Loucy (cell line): ENCODE measurements around the gene TRIM47.

Experiments
- H2AFZ ChIP-seq: fragments of 200-600 bp; sonication (generic); 2 replicates; pipeline ENCODE4 v1.6.0; 2016; ENCODE audit warnings: antibody characterized with exemption, mild to moderate bottlenecking, low read length, moderate library complexity
- H3F3A ChIP-seq: fragments of 200-600 bp; 2 replicates; pipeline ENCODE4 v1.6.0; 2016; ENCODE audit warnings: antibody characterized with exemption, low read depth, mild to moderate bottlenecking
- H3K27me3 ChIP-seq: fragments of 200-600 bp; sonication (generic); 2 replicates; pipeline ENCODE4 v1.6.1; 2014; ENCODE audit warnings: low read length, mild to moderate bottlenecking; ENCODE audit not compliant: insufficient read depth, poor library complexity, severe bottlenecking
- H3K36me3 ChIP-seq: fragments of 200-600 bp; sonication (generic); 2 replicates; pipeline ENCODE4 v1.6.1; 2016; ENCODE audit warnings: low read length; ENCODE audit not compliant: insufficient read depth
- H3K4me1 ChIP-seq: fragments of 200-600 bp; sonication (generic); 2 replicates; pipeline ENCODE4 v1.5.1; 2014; ENCODE audit warnings: low read length, mild to moderate bottlenecking; ENCODE audit not compliant: insufficient read depth, poor library complexity, severe bottlenecking
- H3K4me2 ChIP-seq: fragments of 200-600 bp; sonication (generic); 2 replicates; pipeline ENCODE4 v1.6.0; 2014; ENCODE audit warnings: antibody characterized with exemption, low read length, low read depth, mild to moderate bottlenecking; ENCODE audit not compliant: poor library complexity, severe bottlenecking
- H3K4me3 ChIP-seq: fragments of 200-600 bp; sonication (generic); 2 replicates; pipeline ENCODE4 v1.5.1; 2014; ENCODE audit warnings: low read length, mild to moderate bottlenecking, mixed read lengths; ENCODE audit not compliant: poor library complexity, severe bottlenecking
- H3K79me2 ChIP-seq: fragments of 200-600 bp; sonication (generic); 2 replicates; pipeline ENCODE4 v1.6.1; 2014; ENCODE audit warnings: low read length; ENCODE audit not compliant: insufficient read depth
- H3K9ac ChIP-seq: fragments of 200-600 bp; sonication (generic); 2 replicates; pipeline ENCODE4 v1.6.0; 2014; ENCODE audit warnings: mild to moderate bottlenecking, low read depth, low read length, moderate library complexity; ENCODE audit not compliant: poor library complexity, severe bottlenecking
- H3K9me2 ChIP-seq: fragments of 200-600 bp; sonication (generic); replicated peaks from 2 replicates; pipeline ENCODE4 v1.6.1; 2016; ENCODE audit warnings: low read depth, low read length, mixed read lengths
- H3K9me3 ChIP-seq: fragments of 200-600 bp; sonication (generic); 2 replicates; pipeline ENCODE4 v1.6.1; 2014; ENCODE audit warnings: mild to moderate bottlenecking, antibody characterized with exemption, low read length, low read depth; ENCODE audit not compliant: insufficient read depth
- H4K20me1 ChIP-seq: fragments of 200-600 bp; sonication (generic); 2 replicates; pipeline ENCODE4 v1.6.0; 2014; ENCODE audit warnings: antibody characterized with exemption, low read length, mild to moderate bottlenecking; ENCODE audit not compliant: insufficient read depth, poor library complexity, severe bottlenecking
- EZH2phosphoT487 ChIP-seq: fragments of 200-600 bp; IDR thresholded peaks from 2 replicates; pipeline ENCODE4 v1.6.1; 2018; ENCODE audit warnings: antibody characterized with exemption, mild to moderate bottlenecking, moderate library complexity, borderline replicate concordance
- TF ChIP-seq, protein P1 (sequence below): fragments of 200-600 bp; sonication (generic); conservative IDR thresholded peaks from 2 replicates; pipeline ENCODE4 v1.5.1; 2014; ENCODE audit warnings: mild to moderate bottlenecking, antibody characterized with exemption, low read length

TRIM47 gene

DNA sequence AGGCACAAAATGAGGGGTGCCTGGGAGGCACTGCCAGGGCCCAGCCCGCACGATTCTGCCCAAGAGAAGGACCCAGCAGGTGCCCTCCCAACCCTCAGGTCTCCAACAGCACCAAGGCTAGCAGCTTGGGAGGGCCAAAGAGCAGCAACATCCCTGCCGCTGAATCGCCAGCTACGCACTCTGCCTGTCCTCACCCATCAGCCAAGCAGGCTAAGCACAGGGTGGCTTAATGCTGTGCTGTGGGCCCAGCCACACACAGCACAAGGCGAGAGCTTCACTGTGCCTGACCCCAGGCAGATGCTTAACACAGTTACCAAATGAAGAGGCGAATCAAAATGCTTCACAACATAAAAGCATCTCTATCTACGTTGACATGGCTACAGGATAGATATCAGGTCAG, 36.9 kb upstream of the TRIM47 start:
- H3F3A ChIP-seq = no peaks in the 10 kb centered on the region
- no peaks in the 10 kb centered on the region for H3K27me3 ChIP-seq
- no peaks in the 10 kb centered on the region for H3K9me2 ChIP-seq
- H3K4me1 ChIP-seq = peaks cover 18% of the 10 kb centered on the region
- H3K9me3 ChIP-seq = no peaks in the 10 kb centered on the region
- TF ChIP-seq, protein P1, sequence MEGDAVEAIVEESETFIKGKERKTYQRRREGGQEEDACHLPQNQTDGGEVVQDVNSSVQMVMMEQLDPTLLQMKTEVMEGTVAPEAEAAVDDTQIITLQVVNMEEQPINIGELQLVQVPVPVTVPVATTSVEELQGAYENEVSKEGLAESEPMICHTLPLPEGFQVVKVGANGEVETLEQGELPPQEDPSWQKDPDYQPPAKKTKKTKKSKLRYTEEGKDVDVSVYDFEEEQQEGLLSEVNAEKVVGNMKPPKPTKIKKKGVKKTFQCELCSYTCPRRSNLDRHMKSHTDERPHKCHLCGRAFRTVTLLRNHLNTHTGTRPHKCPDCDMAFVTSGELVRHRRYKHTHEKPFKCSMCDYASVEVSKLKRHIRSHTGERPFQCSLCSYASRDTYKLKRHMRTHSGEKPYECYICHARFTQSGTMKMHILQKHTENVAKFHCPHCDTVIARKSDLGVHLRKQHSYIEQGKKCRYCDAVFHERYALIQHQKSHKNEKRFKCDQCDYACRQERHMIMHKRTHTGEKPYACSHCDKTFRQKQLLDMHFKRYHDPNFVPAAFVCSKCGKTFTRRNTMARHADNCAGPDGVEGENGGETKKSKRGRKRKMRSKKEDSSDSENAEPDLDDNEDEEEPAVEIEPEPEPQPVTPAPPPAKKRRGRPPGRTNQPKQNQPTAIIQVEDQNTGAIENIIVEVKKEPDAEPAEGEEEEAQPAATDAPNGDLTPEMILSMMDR = no peak
- no peak for TF ChIP-seq EZH2phosphoT487
- H3K4me3 ChIP-seq = no peak overlapping the region
- no peak overlapping the region for H3K4me2 ChIP-seq
- H2AFZ ChIP-seq = no peak overlapping the region
- no peak overlapping the region for H3K9ac ChIP-seq
- H3K36me3 ChIP-seq = no peaks in the 10 kb centered on the region
- H4K20me1 ChIP-seq = no peaks in the 10 kb centered on the region
- H3K79me2 ChIP-seq = no peaks in the 10 kb centered on the region

DNA sequence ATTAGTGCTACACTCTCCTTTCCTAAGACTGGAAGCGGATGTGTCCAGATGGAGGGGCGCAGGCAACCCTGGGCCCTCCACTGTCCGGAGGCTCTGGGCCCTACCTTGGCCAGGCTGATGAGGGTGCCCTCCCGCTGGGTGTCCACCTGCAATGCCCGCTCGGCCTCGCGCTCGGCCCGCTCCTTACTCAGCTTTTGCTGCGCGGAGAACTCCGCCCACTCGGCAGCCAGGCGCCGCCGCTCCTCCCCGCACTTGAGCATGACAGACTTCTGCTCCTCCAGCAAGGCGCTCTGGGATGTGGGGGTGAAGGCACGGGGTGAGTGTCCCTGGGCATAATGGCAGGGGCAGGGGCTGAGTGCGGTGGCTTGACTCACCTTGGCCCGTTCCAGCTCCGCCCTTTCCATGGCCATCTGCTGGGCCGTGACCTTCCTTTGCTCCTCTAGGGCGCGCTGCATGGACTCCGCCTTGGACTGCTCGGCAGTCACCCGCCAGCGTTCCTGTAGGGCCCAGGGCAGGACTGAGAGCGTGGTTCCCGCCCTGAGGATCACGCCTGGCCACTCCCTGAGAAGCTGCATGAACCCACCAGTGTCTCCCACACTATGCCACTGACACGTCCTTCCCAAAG, 36.4 kb upstream of the TRIM47 start:
- Histone ChIP-seq H3K9me2 (no peaks in the 10 kb centered on the region), H3K36me3 (no peaks in the 10 kb centered on the region), H3K4me3 (no peak overlapping the region), H3K9me3 (no peaks in the 10 kb centered on the region), H3K4me1 (peaks cover 23% of the 10 kb centered on the region), H2AFZ (no peak overlapping the region), H3K4me2 (no peak overlapping the region), H4K20me1 (no peaks in the 10 kb centered on the region), H3K27me3 (no peaks in the 10 kb centered on the region), H3K79me2 (no peaks in the 10 kb centered on the region), H3F3A (no peaks in the 10 kb centered on the region), H3K9ac (no peak overlapping the region)
- TF ChIP-seq EZH2phosphoT487 = no peak
- TF ChIP-seq, protein P1 = no peak

DNA sequence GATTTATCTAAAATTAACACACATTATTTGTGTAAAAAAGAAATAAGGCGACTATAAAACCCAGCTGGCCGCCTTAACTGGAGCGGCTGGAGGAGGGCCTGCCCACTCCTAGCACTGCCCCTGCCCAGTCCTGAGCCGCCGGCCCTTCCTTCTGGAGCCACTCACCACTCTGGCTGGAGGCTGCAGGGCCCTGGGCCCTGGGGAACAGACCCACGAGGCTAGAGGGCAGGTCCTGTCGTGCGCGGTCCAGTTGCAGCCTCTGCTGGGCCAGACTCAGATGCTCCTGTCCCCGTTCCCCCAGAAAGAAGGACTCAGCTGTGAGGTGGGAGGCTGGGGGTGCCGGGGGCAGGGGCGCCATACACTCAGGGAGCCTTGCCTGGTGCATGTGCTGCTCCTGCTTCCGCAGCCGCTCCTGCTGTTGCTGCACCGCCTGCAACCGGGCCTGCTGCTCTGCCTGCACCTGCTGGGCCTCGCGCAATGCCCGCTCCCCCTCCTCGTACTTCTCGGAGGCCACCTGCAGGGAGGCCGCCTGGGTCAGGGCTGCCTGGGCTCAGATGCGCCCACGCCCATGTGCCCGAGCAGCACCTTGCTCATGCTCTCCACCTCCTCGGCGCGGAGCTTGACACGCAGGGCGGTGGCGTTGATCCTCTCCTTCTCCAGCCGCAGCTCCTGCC, 35.3 kb upstream of the TRIM47 start:
- Histone ChIP-seq H3K4me3 (no peak overlapping the region), H2AFZ (no peak overlapping the region), H3K4me1 (peaks cover 32% of the 10 kb centered on the region), H3K9me2 (no peaks in the 10 kb centered on the region), H4K20me1 (no peaks in the 10 kb centered on the region), H3K9me3 (no peaks in the 10 kb centered on the region), H3K4me2 (no peak overlapping the region), H3K9ac (no peak overlapping the region), H3K36me3 (no peaks in the 10 kb centered on the region), H3K79me2 (no peaks in the 10 kb centered on the region), H3K27me3 (no peaks in the 10 kb centered on the region), H3F3A (no peaks in the 10 kb centered on the region)
- TF ChIP-seq EZH2phosphoT487 = no peak
- TF ChIP-seq, protein P1 = no peak
